H1 (cell line): ENCODE results near the gene DNAJC22. TPM values are rescaled to one million over a fixed set of nuclear protein-coding genes. Genes with fewer than 3 reads are reported as not detected.

Experiments
- ATF3 ChIP-seq: IDR thresholded peaks from 2 replicates; pipeline ENCODE4 v1.6.1; 2011; ENCODE audit warnings: low read depth, mild to moderate bottlenecking, low read length; ENCODE audit not compliant: insufficient read depth
- CBX5 ChIP-seq: fragments of 300-800, 300-1000 bp; sonication (generic); IDR thresholded peaks from 2 replicates; pipeline ENCODE4 v1.7.1; 2016; ENCODE audit warnings: antibody characterized with exemption, low read length, low read depth
- CBX8 ChIP-seq: fragments of 300-800, 300-1000 bp; sonication (generic); IDR thresholded peaks from 2 replicates; pipeline ENCODE4 v1.7.1; 2016; ENCODE audit warnings: low read depth, low read length, borderline replicate concordance
- GABPA ChIP-seq: IDR thresholded peaks from 2 replicates; pipeline ENCODE4 v1.6.1; 2011; ENCODE audit warnings: mild to moderate bottlenecking, low read length, moderate library complexity, borderline replicate concordance; ENCODE audit not compliant: insufficient read depth
- HDAC6 ChIP-seq: IDR thresholded peaks from one replicate; pipeline ENCODE4 v1.7.1; 2012; ENCODE audit warnings: low read depth, mild to moderate bottlenecking, inconsistent platforms, low read length, moderate library complexity
- RNF2 ChIP-seq: fragments of 200-900, 300-1000 bp; sonication (generic); IDR thresholded peaks from 2 replicates; pipeline ENCODE4 v1.7.1; 2016; ENCODE audit warnings: borderline replicate concordance, low read depth, mild to moderate bottlenecking, antibody characterized with exemption, low read length; ENCODE audit not compliant: poor library complexity, severe bottlenecking; ENCODE audit errors: missing control alignments
- SIN3A ChIP-seq, 2 experiments: IDR thresholded peaks in 1 of 2; conservative IDR thresholded peaks in 1 of 2; 2 replicates each; pipeline ENCODE4 v1.6.1; 2011 to 2012; ENCODE audit warnings: low read length in 2 of 2, improper control_type of control experiment in 1 of 2, low read depth in 1 of 2, mild to moderate bottlenecking in 1 of 2
- SP2 ChIP-seq: IDR thresholded peaks from 2 replicates; pipeline ENCODE4 v1.6.1; 2012; ENCODE audit warnings: mild to moderate bottlenecking, low read length, inconsistent platforms
- TAF1 ChIP-seq: IDR thresholded peaks from 2 replicates; pipeline ENCODE4 v1.6.1; 2011; ENCODE audit warnings: mild to moderate bottlenecking, low read depth, low read length
- ZNF274 ChIP-seq: IDR thresholded peaks from 2 replicates; pipeline ENCODE4 v1.7.0; 2012; ENCODE audit warnings: low read length, borderline replicate concordance; ENCODE audit errors: extremely low read depth
- polyA plus RNA-seq, 7 experiments: library from polyadenylated mRNA; depleted of rRNA in 3 of 7; stranded (reverse) in 5 of 7; unstranded in 2 of 7; fragments of >200 nt in 5 of 7; fragments of 200-250 nt in 2 of 7; gene quantifications; 1 replicate in 5 of 7; 2 replicates in 1 of 7; 4 replicates in 1 of 7; pipeline versions ENCODE4 v1.2.1 to v1.2.3, GENCODE V29; 2011 to 2013; ENCODE audit warnings: missing spikeins in 2 of 7, mixed read lengths in 2 of 7
- total RNA-seq: library from RNA; stranded (reverse); fragmentation: NEBNext Ultra II Directional; extraction: Animal tissue kit (Norgen Biotek cat#: 25700); gene quantifications from 2 replicates; pipeline ENCODE4 v1.2.1, GENCODE V29; 2021
- TF ChIP-seq, protein P1 (sequence below): fragments of 300-600 bp; sonication (generic); IDR thresholded peaks from 2 replicates; pipeline ENCODE4 v1.7.1; 2012; ENCODE audit warnings: low read length, moderate library complexity, mild to moderate bottlenecking, inconsistent platforms; ENCODE audit not compliant: insufficient replicate concordance

DNAJC22 gene
- total and polyA plus RNA-seq, 2 of the 8 experiments (the other 6 are each of a cell fraction or from before 2014, with no cell fraction given) = 0.20 to 0.39 TPM

GRCh38 chr12:49328816-49329215 lies 17.9 kb upstream of the DNAJC22 start (continued):
- TF ChIP-seq, protein P1, sequence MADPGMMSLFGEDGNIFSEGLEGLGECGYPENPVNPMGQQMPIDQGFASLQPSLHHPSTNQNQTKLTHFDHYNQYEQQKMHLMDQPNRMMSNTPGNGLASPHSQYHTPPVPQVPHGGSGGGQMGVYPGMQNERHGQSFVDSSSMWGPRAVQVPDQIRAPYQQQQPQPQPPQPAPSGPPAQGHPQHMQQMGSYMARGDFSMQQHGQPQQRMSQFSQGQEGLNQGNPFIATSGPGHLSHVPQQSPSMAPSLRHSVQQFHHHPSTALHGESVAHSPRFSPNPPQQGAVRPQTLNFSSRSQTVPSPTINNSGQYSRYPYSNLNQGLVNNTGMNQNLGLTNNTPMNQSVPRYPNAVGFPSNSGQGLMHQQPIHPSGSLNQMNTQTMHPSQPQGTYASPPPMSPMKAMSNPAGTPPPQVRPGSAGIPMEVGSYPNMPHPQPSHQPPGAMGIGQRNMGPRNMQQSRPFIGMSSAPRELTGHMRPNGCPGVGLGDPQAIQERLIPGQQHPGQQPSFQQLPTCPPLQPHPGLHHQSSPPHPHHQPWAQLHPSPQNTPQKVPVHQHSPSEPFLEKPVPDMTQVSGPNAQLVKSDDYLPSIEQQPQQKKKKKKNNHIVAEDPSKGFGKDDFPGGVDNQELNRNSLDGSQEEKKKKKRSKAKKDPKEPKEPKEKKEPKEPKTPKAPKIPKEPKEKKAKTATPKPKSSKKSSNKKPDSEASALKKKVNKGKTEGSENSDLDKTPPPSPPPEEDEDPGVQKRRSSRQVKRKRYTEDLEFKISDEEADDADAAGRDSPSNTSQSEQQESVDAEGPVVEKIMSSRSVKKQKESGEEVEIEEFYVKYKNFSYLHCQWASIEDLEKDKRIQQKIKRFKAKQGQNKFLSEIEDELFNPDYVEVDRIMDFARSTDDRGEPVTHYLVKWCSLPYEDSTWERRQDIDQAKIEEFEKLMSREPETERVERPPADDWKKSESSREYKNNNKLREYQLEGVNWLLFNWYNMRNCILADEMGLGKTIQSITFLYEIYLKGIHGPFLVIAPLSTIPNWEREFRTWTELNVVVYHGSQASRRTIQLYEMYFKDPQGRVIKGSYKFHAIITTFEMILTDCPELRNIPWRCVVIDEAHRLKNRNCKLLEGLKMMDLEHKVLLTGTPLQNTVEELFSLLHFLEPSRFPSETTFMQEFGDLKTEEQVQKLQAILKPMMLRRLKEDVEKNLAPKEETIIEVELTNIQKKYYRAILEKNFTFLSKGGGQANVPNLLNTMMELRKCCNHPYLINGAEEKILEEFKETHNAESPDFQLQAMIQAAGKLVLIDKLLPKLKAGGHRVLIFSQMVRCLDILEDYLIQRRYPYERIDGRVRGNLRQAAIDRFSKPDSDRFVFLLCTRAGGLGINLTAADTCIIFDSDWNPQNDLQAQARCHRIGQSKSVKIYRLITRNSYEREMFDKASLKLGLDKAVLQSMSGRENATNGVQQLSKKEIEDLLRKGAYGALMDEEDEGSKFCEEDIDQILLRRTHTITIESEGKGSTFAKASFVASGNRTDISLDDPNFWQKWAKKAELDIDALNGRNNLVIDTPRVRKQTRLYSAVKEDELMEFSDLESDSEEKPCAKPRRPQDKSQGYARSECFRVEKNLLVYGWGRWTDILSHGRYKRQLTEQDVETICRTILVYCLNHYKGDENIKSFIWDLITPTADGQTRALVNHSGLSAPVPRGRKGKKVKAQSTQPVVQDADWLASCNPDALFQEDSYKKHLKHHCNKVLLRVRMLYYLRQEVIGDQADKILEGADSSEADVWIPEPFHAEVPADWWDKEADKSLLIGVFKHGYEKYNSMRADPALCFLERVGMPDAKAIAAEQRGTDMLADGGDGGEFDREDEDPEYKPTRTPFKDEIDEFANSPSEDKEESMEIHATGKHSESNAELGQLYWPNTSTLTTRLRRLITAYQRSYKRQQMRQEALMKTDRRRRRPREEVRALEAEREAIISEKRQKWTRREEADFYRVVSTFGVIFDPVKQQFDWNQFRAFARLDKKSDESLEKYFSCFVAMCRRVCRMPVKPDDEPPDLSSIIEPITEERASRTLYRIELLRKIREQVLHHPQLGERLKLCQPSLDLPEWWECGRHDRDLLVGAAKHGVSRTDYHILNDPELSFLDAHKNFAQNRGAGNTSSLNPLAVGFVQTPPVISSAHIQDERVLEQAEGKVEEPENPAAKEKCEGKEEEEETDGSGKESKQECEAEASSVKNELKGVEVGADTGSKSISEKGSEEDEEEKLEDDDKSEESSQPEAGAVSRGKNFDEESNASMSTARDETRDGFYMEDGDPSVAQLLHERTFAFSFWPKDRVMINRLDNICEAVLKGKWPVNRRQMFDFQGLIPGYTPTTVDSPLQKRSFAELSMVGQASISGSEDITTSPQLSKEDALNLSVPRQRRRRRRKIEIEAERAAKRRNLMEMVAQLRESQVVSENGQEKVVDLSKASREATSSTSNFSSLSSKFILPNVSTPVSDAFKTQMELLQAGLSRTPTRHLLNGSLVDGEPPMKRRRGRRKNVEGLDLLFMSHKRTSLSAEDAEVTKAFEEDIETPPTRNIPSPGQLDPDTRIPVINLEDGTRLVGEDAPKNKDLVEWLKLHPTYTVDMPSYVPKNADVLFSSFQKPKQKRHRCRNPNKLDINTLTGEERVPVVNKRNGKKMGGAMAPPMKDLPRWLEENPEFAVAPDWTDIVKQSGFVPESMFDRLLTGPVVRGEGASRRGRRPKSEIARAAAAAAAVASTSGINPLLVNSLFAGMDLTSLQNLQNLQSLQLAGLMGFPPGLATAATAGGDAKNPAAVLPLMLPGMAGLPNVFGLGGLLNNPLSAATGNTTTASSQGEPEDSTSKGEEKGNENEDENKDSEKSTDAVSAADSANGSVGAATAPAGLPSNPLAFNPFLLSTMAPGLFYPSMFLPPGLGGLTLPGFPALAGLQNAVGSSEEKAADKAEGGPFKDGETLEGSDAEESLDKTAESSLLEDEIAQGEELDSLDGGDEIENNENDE = no peak
- TF ChIP-seq TAF1 (no peak), ZNF274 (no peak), SP2 (no peak), GABPA (no peak), CBX5 (no peak), SIN3A (conservative IDR thresholded peaks at IDR 0.05 in 1 of 2, IDR thresholded peaks at IDR 0.05 in 1 of 2; ENCODE audit: low read depth in 1 of 2, low read length in 2 of 2) (no peak), RNF2 (no peak), ATF3 (no peak), HDAC6 (no peak), CBX8 (no peak)
